MG63 (cell line): Measurements from ENCODE around the gene ZNF446. TPM values are rescaled to one million over a fixed set of nuclear protein-coding genes. Genes with fewer than 3 reads are reported as not detected.
"Not testable (repeated sequence)": the region's sequence is repeated elsewhere in the genome, so short reads cannot be mapped to it uniquely, and the experiment has no call there.

ENCODE experiments used
- DNase-seq: peaks from one replicate; pipeline ENCODE4 v3.0.0-alpha.2; 2020
- H3K27me3 ChIP-seq: fragments of 250-450 bp; sonication (Bioruptor Pico); 2 replicates; pipeline ENCODE4 v1.5.1; 2020; ENCODE audit warnings: mild to moderate bottlenecking, moderate library complexity
- H3K36me3 ChIP-seq: fragments of 250-450 bp; sonication (Bioruptor Pico); 2 replicates; pipeline ENCODE4 v1.5.1; 2020; ENCODE audit warnings: mild to moderate bottlenecking, moderate library complexity
- H3K4me3 ChIP-seq: fragments of 250-450 bp; sonication (Bioruptor Pico); 2 replicates; pipeline ENCODE4 v1.5.1; 2020; ENCODE audit warnings: mild to moderate bottlenecking, moderate library complexity
- H3K9me3 ChIP-seq: fragments of 250-450 bp; sonication (Bioruptor Pico); 2 replicates; pipeline ENCODE4 v1.5.1; 2020; ENCODE audit warnings: mild to moderate bottlenecking, moderate library complexity
- total RNA-seq: library from RNA; depleted of rRNA; stranded (reverse); fragments of >200 nt; shearing (Covaris generic); gene quantifications from 2 replicates; pipeline ENCODE4 v1.2.3, GENCODE V29; 2014; ENCODE audit warnings: low replicate concordance

ZNF446 gene
- total RNA-seq, 1 experiment from 2014 or later: 18.4 TPM

DNA sequence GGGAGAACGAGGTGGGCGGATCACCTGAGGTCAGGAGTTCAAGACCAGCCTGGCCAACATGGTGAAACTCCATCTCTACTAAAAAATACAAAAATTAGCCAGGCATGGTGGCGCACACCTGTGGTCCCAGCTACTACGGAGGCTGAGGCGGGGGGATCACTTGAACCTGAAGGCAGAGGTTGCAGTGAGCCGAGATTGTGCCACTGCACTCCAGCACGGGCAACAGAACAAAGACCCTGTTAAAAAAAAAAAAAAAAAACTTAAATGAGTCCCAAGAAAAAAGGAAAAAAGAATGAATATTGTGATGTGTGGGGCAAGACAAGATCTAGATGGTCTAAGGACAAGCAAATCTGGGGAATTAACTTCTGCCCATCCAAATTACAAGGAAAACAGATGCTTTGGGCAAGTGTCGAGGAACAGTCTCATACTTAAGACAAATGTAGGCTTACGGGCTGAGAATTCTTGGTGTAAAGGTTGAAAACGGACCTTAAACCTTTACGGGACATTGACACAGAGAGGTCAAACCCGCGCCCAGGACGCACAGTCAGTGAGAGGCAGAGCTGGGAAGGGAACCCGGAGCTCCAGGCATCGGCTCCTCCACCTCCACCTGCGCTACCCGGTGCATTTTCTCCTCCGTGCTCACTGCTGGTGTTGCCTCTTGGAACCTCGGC is 9.9 kb upstream of the ZNF446 start:
- peak; percentile 21 for DNase-seq
- Histone ChIP-seq H3K36me3 (peaks cover 9% of the 10 kb centered on the region), H3K4me3 (peak overlapping the region; percentile 73), H3K9me3 (no peaks in the 10 kb centered on the region), H3K27me3 (no peaks in the 10 kb centered on the region)

DNA sequence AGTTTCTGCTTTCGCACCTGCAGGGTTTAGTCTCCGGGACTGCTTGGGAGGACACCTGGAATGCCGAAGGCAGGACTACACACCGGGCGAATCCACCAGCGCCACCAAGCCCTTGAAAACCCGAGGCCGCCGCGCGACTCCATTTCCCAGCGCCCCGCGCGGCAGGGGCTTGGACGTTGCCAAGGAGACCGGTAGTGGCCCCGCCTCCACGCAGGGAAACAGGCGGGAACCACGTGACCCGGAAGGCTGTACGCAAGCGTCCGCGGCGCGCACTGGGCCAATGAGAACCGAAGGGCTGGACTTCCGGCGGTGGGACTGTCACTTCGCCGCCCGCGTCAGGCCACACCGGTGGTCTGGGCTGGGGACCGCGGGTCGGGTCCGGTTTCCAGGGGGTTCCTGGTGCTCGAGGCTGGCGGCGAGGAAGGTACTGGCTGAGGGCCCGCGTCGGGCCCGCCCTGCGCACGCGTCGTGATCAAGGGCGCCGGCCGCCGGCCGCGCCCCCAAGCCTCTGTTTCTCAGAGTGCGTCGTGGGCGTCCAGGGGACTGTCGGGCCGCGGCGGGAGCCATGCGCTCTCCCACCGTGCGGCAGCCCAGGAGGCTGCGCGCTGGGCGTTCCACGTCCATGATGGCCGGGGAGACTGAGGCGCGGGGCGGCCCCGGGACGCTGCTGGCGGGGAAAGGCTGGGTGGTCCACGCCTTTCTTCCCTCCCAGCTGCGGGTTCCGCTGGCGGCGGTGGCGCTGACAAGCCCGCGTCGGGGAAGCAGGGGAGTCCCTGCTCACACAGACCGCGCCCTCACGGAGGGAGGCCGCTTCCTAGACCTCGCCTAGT is 9.2 kb upstream of the ZNF446 start, which contains the start of gene ZNF324:
Gene ZNF324, plus strand, starts transcription at position 321 of the 830 bp plus-strand sequence. CDS start 2,106 bp downstream, outside the sequence.
- DNase-seq: peak; percentile 97
- Histone ChIP-seq H3K9me3 (no peaks in the 10 kb centered on the region), H3K36me3 (peaks cover 13% of the 10 kb centered on the region), H3K27me3 (no peaks in the 10 kb centered on the region), H3K4me3 (peak within 1 kb of the TSS; percentile 73)

DNA sequence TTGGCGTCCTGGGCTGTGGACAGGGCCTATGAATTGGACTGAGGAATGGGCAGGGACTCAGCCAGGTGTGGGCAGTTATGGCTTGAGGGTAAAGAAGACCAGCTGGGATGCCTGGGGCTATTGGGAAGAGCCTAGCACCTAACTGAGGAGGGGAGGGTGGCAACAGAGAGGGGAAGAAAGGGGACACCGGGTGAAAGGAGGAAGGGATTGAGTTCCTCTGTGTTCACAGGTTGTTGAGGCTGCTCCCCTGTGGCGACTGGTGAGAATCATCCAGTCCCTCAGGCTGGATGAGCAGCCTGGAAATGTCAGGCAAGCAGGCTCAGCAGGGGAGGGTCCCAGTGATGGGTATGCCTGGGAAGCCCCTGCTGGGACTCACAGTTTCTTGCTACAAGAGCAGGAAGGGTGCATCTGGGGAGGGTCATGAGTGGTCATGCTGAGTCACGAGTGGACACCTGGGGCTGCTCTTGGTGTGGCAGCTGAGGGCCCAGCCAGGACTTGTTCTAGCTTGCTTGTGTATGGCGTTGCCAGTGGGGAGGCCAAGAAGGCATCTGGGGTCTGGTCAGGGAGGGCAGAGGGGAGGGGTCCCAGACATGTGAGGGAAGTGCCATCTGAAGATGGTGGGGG is 7.8 kb upstream of the ZNF446 start:
- H3K9me3 ChIP-seq: no peaks in the 10 kb centered on the region
- peak overlapping the region; percentile 73 for H3K4me3 ChIP-seq
- H3K36me3 ChIP-seq: peaks cover 20% of the 10 kb centered on the region
- H3K27me3 ChIP-seq: no peaks in the 10 kb centered on the region
- DNase-seq: peak; percentile 18

DNA sequence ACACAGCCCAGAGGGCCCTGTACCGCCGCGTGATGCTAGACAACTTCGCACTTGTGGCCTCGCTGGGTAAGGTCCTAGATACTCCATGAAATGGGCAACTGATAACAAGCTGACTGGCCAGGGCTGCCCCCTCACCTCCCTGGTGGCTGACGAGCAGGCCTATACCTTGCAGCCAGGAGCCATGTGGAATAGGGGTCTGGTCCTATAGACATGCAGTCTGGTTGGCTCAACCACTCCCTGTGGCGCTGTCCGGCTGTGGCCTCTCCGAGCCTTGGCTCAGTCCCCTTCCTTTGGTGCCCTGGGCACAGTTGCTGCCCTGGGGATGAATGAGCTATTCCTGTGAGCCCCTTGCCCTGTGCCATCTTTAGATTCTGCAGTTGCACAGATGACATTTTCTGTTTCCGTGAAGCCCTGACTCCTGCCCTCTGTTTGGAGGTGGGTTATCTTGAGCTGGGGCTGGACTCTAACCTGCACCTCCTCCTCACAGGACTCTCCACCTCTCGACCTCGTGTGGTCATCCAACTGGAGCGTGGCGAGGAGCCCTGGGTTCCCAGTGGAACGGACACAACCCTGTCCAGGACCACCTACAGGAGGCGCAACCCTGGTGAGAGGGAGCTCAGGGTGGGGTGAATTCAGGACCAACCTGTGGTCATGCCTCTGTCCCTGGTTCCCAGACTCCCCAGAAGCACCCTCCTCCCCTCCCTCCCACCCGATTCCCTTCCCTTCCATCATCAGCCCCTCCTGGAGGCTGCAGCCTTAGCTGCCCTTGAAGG is 6.7 kb upstream of the ZNF446 start:
- Histone ChIP-seq H3K4me3 (no peak overlapping the region), H3K9me3 (no peaks in the 10 kb centered on the region), H3K36me3 (peaks cover 23% of the 10 kb centered on the region), H3K27me3 (no peaks in the 10 kb centered on the region)
- DNase-seq: no peak

DNA sequence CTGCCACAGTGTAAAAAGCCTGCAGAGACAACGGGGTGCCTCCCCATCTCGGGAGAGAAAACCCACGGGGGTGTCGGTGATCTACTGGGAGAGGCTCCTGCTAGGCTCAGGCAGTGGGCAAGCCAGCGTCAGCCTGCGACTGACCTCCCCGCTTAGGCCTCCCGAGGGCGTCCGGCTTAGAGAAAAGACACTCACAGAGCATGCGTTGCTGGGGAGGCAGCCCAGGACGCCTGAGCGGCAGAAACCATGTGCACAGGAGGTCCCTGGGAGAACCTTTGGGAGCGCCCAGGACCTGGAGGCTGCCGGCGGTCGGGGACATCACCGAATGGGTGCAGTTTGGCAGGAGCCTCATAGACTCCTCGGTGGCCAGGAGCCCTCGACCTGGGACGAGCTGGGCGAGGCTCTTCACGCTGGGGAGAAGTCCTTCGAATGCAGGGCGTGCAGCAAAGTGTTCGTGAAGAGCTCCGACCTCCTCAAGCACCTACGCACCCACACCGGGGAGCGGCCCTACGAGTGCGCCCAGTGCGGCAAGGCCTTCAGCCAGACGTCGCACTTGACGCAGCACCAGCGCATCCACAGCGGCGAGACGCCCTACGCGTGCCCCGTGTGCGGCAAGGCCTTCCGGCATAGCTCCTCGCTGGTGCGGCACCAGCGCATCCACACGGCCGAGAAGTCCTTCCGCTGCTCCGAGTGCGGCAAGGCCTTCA is 5.2 kb upstream of the ZNF446 start:
- H3K27me3 ChIP-seq, H3K4me3 ChIP-seq, H3K9me3 ChIP-seq, DNase-seq: not testable (repeated sequence)
- H3K36me3 ChIP-seq: peaks cover 23% of the 10 kb centered on the region

DNA sequence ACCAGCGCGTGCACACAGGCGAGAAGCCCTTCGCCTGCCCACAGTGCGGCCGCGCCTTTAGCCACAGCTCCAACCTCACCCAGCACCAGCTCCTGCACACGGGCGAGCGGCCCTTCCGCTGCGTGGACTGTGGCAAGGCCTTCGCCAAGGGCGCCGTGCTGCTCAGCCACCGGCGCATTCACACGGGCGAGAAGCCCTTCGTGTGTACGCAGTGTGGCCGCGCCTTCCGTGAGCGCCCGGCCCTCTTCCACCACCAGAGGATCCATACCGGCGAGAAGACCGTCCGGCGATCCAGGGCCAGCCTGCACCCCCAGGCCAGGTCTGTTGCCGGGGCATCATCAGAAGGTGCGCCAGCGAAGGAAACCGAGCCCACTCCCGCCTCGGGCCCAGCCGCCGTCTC is 4.4 kb upstream of the ZNF446 start:
- H3K4me3 ChIP-seq: no peak overlapping the region
- peaks cover 23% of the 10 kb centered on the region for H3K36me3 ChIP-seq
- no peaks in the 10 kb centered on the region for H3K27me3 ChIP-seq
- H3K9me3 ChIP-seq: no peaks in the 10 kb centered on the region
- DNase-seq: no peak

DNA sequence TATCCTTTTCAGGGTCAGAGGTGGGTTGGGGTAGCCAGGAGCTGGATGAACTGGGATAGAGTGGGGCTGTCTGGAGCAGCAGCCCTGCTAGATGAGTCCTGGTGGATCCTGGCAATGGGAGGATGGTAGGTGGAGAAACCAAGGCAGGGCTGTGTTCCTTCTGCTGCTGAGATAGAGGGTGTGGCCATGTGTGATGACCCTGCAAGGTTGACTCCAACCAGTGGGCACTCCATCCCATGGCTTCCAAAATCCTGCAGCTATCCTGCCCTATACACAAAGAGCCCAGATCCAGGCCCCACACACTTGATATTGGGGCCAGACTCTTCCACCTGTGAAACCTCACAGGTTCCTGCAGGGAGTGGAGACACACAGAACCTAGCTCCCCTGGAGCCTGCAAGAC is 2.4 kb upstream of the ZNF446 start:
- no peak for DNase-seq
- no peaks in the 10 kb centered on the region for H3K27me3 ChIP-seq
- no peak overlapping the region for H3K4me3 ChIP-seq

DNA sequence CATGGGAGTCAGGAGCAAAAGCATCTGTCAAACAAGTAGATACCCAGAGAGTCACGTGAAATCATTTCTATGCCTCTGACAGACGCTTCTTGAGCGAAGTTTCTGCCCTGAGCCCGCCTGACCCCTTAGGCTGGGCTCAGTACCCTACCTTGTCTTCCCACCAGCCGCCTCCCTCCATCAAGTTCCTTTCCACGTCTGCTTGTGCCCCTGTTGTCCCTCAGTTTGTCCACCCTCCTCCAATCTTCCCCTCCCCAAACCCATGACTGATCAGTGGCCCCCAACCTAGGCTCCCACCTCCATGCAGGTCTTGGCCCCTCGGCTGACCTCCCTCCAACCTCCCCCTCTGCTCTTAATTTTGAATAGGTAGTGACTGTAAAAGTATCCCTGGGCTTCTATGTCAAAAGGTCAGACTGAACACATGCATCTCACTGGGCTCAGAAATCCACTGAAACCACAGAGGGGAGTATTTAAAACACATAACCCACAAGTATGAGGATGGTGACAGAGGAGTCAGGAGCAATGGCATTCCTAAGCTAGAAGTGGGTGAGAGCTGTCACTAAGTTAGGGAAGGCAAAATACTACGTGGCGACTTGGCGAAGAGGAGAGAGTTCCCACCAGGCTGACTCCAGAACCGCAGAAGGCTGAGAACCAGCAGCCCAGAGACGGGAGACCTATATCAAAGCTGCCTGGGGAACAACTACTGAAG is 1.7 kb upstream of the ZNF446 start:
- DNase-seq: no peak

More for the DNA sequence above, 2.4 kb upstream of the ZNF446 start:
- H3K9me3 ChIP-seq: no peaks in the 10 kb centered on the region
- H3K36me3 ChIP-seq: peaks cover 25% of the 10 kb centered on the region

DNA sequence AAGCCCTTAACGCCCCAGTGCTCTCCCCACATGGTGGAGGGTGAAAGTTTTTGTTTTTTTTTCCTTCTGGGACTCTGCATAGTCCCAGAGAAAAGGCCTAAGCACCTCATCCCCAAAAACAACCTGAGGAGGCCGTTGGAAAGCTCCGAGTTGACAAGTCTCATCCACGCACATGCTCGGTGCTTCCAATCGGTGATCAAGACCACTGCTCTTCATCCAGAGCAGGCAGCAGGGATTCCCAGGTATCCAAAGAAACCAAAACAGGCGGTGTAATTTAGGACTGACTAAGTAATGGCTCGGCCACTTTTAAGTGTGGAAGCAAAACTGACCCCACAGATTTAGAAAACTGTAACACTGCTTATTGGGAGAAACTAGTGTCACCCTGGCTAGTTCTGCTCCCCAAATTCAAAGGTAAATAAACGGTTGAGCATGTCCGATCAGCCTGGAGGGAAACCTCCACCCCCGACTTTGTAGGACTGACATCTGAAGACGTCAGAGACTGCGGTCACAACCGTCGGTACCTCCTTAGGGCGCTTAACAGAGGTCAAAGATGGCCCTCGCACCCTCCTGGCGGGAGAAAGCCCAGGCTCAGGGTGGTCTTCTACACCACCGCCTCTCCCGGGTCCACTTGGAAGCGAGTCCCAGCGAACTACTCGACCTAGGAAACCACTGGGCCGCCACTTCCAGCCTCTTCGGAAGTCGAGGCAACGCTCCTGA is 997 bp upstream of the ZNF446 start:
- Histone ChIP-seq H3K4me3 (peak overlapping the region; percentile 60), H3K9me3 (no peaks in the 10 kb centered on the region), H3K27me3 (no peaks in the 10 kb centered on the region), H3K36me3 (peaks cover 16% of the 10 kb centered on the region)
- DNase-seq: no peak

More for the DNA sequence above, 1.7 kb upstream of the ZNF446 start:
- Histone ChIP-seq H3K36me3 (peaks cover 19% of the 10 kb centered on the region), H3K27me3 (no peaks in the 10 kb centered on the region), H3K4me3 (no peak overlapping the region), H3K9me3 (no peaks in the 10 kb centered on the region)

DNA sequence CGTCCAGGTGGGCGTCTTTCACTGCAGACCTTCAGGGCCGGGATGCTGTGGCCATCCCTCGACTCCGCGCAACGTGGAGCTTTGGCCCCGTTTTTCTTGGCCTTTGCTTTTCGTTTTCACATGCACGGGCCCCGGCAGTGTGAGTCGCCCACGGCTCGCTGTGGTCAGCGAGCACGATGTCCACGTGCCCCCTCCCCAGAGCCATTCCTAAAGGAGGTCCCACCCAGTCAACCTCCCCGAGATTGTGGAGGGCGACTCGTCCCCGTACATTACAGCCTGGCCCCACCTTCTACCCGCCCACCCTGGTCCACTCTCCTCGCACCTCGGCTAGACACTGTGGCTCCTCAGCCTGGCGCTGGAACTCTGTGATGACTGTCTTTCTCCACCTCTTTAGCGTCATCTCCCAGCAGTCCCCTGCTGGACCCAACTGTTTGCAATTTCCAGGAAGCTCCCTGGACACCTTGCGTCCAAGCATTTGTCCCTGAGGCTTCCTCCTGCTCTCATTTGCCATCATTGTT is 405 bp downstream of the ZNF446 start:
- peak; percentile 25 for DNase-seq
- Histone ChIP-seq H3K9me3 (no peaks in the 10 kb centered on the region), H3K36me3 (peaks cover 16% of the 10 kb centered on the region)

DNA sequence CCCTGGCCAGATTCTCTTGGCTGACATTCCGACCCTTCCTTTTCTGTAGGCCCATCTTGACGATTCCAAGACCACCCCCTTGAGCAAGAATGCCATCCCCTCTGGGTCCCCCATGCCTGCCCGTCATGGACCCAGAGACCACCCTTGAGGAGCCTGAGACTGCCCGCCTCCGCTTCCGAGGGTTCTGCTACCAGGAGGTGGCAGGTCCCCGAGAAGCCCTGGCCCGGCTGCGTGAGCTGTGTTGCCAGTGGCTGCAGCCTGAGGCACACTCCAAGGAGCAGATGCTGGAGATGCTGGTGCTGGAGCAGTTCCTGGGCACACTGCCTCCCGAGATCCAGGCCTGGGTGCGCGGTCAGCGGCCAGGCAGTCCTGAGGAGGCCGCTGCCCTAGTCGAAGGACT is 978 bp downstream of the ZNF446 start:
- H3K27me3 ChIP-seq: no peaks in the 10 kb centered on the region
- no peak overlapping the region for H3K4me3 ChIP-seq
- H3K9me3 ChIP-seq: no peaks in the 10 kb centered on the region
- H3K36me3 ChIP-seq: peaks cover 10% of the 10 kb centered on the region
- no peak for DNase-seq

More for the DNA sequence above, 405 bp downstream of the ZNF446 start:
- H3K4me3 ChIP-seq: peak overlapping the region; percentile 60
- H3K27me3 ChIP-seq: no peaks in the 10 kb centered on the region

DNA sequence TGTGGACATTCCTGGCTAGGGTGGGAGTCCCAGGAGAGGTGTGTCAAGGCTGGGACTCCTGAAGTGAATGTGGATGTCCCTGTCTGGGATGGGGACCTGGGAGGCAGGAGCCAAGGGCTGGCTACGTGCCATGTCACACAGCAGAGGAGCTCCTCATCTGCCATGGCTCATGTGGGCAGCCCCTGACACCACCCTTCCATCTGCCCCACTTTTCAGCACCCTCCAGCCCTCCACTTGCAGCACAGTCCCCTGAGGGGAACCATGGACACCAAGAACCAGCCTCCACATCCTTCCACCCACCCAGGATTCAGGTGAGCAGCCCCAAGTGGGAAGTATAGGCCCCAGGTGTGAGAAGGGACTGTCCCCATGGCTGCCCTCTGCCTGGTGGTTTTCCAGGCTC is 1.7 kb downstream of the ZNF446 start:
- no peak for DNase-seq
- Histone ChIP-seq H3K9me3 (no peaks in the 10 kb centered on the region), H3K4me3 (no peak overlapping the region)

DNA sequence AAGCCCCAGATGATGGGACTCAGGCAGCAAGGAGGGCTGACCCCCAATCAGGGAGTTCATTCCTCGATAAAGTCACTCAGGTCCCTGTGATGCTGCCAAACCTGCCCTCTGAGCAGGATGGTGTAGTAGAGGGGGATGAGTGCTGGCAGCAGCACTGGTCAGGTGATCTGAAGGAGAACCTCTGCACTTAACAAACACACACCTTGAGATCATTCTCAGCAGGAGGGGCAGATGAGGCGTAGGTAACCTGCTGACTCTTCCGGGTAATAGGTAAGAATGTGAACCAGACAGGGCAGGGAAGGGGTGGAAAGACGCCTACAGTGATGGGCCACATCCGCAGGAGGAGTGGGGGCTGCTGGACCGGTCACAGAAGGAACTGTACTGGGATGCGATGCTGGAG is 3.2 kb downstream of the ZNF446 start:
- Histone ChIP-seq H3K27me3 (no peaks in the 10 kb centered on the region), H3K4me3 (no peak overlapping the region), H3K36me3 (peaks cover 2% of the 10 kb centered on the region; the same call in 1 of the 2 replicates), H3K9me3 (no peaks in the 10 kb centered on the region)
- no peak for DNase-seq

More for the DNA sequence above, 1.7 kb downstream of the ZNF446 start:
- peaks cover 6% of the 10 kb centered on the region for H3K36me3 ChIP-seq
- H3K27me3 ChIP-seq: no peaks in the 10 kb centered on the region

DNA sequence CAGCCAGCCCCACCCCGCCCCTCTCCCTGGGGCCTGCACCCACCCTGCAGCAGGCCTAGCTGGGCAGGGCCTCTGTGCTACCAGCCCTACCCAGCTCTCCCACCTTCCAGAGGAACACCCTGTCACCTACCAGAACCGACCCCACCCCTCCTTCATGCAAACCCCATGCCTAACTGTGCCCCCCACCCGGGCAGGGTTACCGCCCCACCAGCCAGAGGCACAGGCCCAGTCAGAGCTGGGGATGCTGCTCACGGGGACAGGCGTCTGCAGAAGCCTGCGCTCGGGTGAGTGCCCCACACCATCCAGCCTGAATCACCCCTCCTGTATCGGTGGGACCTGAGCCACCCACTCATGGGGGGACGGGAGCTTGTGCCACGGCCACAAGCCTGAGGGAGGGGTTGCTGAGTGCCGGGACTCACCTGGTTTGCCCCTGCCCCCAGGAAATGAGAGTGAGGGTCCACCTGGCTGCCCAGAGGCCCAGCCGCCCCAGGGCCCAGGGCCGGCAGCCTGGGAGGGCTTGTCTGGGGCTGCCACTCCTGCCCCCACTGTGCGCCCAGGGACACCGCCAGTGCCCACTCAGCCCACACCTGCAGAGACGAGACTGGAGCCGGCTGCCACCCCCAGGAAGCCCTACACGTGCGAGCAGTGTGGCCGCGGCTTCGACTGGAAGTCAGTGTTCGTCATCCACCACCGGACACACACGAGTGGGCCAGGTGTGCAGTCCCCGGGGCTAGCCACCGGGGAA is 3.8 kb downstream of the ZNF446 start:
- no peaks in the 10 kb centered on the region for H3K27me3 ChIP-seq
- no peak for DNase-seq
- H3K4me3 ChIP-seq: no peak overlapping the region
- H3K9me3 ChIP-seq: no peaks in the 10 kb centered on the region
- H3K36me3 ChIP-seq: peaks cover 2% of the 10 kb centered on the region; the same call in 1 of the 2 replicates
